ENCODE measurements around the gene TPCN1.

Gene TPCN1

GRCh38 chr12:113299619-113300237 lies 78.5 kb downstream of the TPCN1 start:
- no peak overlapping the region for H3K4me3 ChIP-seq (ENCODE audit: control insufficient read depth, low read depth, low read length)
- no peak for TF ChIP-seq CTCF (IDR thresholded peaks at IDR 0.05; ENCODE audit: control insufficient read depth, insufficient read depth, low read depth, low read length, missing control alignments)
- DNase-seq (ENCODE audit: low read depth): peak; percentile 43

GRCh38 chr12:113301811-113302210 lies 80.5 kb downstream of the TPCN1 start:
- no peak for DNase-seq (ENCODE audit: low read depth)
- TF ChIP-seq CTCF (IDR thresholded peaks at IDR 0.05; ENCODE audit: control insufficient read depth, insufficient read depth, low read depth, low read length, missing control alignments): no peak
- H3K4me3 ChIP-seq (ENCODE audit: control insufficient read depth, low read depth, low read length): no peak overlapping the region

- no peak for TF ChIP-seq CTCF (IDR thresholded peaks at IDR 0.05; ENCODE audit: control insufficient read depth, insufficient read depth, low read depth, low read length, missing control alignments)
- no peak overlapping the region for H3K4me3 ChIP-seq (ENCODE audit: control insufficient read depth, low read depth, low read length)
- no peak for DNase-seq (ENCODE audit: low read depth)
These were observed 81.2 kb downstream of the TPCN1 start for GRCh38 chr12:113302466-113302865.

GRCh38 chr12:113302886-113303640 lies 81.8 kb downstream of the TPCN1 start:
- no peak for DNase-seq (ENCODE audit: low read depth)
- no peak for TF ChIP-seq CTCF (IDR thresholded peaks at IDR 0.05; ENCODE audit: control insufficient read depth, insufficient read depth, low read depth, low read length, missing control alignments)
- H3K4me3 ChIP-seq (ENCODE audit: control insufficient read depth, low read depth, low read length): no peak overlapping the region

GRCh38 chr12:113305281-113305856 lies 84.1 kb downstream of the TPCN1 start:
- no peak for DNase-seq (ENCODE audit: low read depth)
- no peak overlapping the region for H3K4me3 ChIP-seq (ENCODE audit: control insufficient read depth, low read depth, low read length)
- TF ChIP-seq CTCF (IDR thresholded peaks at IDR 0.05; ENCODE audit: control insufficient read depth, insufficient read depth, low read depth, low read length, missing control alignments): no peak

GRCh38 chr12:113306382-113306781 lies 85.1 kb downstream of the TPCN1 start:
- no peak for TF ChIP-seq CTCF (IDR thresholded peaks at IDR 0.05; ENCODE audit: control insufficient read depth, insufficient read depth, low read depth, low read length, missing control alignments)

More at GRCh38 chr12:113306382-113306781, 85.1 kb downstream of the TPCN1 start:
- DNase-seq (ENCODE audit: low read depth): no peak
- H3K4me3 ChIP-seq (ENCODE audit: control insufficient read depth, low read depth, low read length): no peak overlapping the region
